ENCODE data around the gene CTAGE6.
"Not testable (repeated sequence)": the region's sequence is repeated elsewhere in the genome, so short reads cannot be mapped to it uniquely, and the experiment has no call there.

CTAGE6 gene

DNA sequence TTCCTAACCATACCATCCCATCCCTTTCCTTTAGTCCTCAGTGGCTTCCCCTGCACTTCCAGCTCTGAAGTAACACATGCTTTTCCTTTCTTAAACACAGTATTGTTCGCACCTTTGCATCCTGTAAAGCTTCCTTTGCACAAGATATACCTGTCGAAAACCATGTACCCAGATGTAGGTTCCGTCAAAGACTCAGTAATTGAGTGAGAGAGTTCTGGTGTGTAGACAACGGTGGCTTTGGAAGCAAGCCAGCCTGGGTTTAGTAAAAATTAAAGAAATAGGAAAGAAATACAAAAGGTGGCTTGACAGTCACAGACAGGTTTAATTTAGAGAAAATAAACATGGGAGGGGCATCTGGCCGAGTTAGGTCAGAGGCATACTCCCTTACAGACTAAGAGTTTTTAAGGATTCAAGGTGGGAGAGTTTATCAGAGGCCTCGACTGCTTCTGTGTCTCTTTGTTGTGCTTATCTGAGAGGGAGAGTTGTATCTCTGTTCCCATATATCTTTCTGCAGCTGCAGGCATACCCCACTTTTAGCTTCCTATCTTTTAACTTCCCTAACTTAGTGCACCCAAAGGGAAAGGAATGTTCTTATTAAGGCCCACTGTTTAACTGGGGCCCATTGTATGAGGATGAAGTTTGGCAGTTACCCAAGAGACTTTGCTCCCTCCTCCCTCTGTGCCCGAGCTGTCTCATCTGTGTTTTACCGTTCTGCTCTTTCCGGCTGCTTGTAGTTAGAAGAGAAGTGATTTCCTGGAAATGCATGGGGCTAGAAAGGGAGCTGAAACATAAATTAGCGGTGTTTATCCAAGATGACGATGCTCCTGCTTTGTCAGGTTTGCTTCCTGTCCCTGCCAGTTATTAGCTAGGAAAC is 42.7 kb downstream of the CTAGE6 start:
- DNase-seq = not testable (repeated sequence)

DNA sequence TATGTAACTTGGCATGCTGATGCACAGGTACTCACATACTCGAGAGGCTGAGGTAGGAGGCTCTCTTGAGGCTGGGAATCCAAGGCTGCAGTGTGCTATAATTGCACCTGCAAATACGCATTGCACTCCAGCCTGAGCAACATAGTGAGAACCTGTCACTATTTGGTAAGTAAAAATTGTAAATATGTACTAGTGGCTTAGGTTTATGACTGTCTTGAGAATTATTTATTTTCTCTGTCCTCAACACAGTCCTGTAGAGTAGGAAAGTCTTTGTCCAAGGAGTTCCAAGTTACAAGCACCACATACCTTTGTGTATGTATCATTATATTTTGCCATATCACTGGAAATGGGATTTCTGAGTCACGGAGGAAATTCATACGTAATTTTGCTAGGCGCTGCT is 45.1 kb downstream of the CTAGE6 start:
- not testable (repeated sequence) for DNase-seq

DNA sequence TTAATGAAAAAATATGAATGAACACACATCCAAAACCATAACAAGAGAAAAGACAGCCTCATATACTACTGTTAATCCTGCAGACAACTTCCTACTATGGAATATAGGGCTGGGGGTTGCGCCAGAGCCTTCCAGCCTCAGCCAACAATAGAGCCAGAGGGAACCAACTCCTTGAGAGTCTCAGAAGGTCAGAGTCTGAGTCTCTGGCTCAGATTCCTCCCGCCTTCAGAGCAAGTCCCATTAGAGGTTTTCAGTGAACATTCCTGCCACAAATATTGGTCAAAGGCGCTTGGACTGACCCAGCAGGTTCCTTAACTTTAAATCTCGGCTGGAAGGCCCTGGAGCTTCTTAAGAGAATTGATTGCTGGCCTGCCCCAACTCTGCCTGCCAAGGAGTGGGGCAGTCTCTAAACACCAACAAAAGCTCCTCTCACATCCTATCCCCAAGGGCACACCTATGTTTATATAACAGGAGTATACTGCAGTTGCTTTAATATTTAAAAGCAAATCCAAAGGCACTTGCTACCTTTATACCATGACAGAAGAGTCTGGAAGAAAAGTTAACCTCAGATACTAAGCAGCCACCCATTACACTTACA is 45.7 kb downstream of the CTAGE6 start:
- DNase-seq = not testable (repeated sequence)

DNA sequence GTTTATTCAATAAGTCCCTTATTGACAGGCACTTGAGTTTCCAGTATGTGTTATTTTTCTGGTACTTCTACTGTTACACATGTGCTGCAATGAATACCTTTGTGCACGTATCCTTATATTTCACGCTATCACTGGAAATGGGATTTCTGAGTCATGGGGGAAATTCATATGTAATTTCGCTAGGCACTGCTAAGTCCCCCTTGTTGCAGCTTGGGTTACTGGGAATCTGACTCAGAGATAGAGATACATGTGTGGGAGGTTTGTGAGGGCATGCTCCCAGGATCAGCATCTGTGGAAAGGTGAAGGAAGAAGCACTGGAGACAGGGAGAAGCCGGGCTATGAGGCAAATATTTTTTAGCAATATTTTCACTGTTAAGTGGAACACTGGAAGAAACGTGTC is 47.6 kb downstream of the CTAGE6 start:
- not testable (repeated sequence) for DNase-seq
